Measurements from ENCODE around the gene DLG2.

DLG2 gene

GRCh38 chr11:83951521-83951920, 1675.6 kb downstream of the DLG2 start:
- H3K4me3 ChIP-seq (ENCODE audit: low read depth, low read length): no peak overlapping the region
- DNase-seq (ENCODE audit: low read depth): no peak
- TF ChIP-seq CTCF (conservative IDR thresholded peaks at IDR 0.05; ENCODE audit: low read depth, low read length): no peak

- DNase-seq (ENCODE audit: low read depth): no peak
- no peak for TF ChIP-seq CTCF (conservative IDR thresholded peaks at IDR 0.05; ENCODE audit: low read depth, low read length)
- no peak overlapping the region for H3K4me3 ChIP-seq (ENCODE audit: low read depth, low read length)
Measured at GRCh38 chr11:83948200-83948599, 1678.9 kb downstream of the DLG2 start.

- DNase-seq (ENCODE audit: low read depth): no peak
- no peak for TF ChIP-seq CTCF (conservative IDR thresholded peaks at IDR 0.05; ENCODE audit: low read depth, low read length)
Measured at GRCh38 chr11:83945976-83946375, 1681.2 kb downstream of the DLG2 start.

GRCh38 chr11:83941050-83941449, 1686.1 kb downstream of the DLG2 start:
- H3K4me3 ChIP-seq (ENCODE audit: low read depth, low read length): no peak overlapping the region
- no peak for DNase-seq (ENCODE audit: low read depth)
- TF ChIP-seq CTCF (conservative IDR thresholded peaks at IDR 0.05; ENCODE audit: low read depth, low read length): no peak

More at GRCh38 chr11:83945976-83946375, 1681.2 kb downstream of the DLG2 start:
- H3K4me3 ChIP-seq (ENCODE audit: low read depth, low read length): no peak overlapping the region

- no peak for DNase-seq (ENCODE audit: low read depth)
- TF ChIP-seq CTCF (conservative IDR thresholded peaks at IDR 0.05; ENCODE audit: low read depth, low read length): no peak
- H3K4me3 ChIP-seq (ENCODE audit: low read depth, low read length): no peak overlapping the region
Measured at GRCh38 chr11:83938148-83938547, 1689.0 kb downstream of the DLG2 start.

- no peak for DNase-seq (ENCODE audit: low read depth)
- no peak overlapping the region for H3K4me3 ChIP-seq (ENCODE audit: low read depth, low read length)
- TF ChIP-seq CTCF (conservative IDR thresholded peaks at IDR 0.05; ENCODE audit: low read depth, low read length): no peak
Measured at GRCh38 chr11:83933008-83933407, 1694.1 kb downstream of the DLG2 start.

- no peak for DNase-seq (ENCODE audit: low read depth)
- H3K4me3 ChIP-seq (ENCODE audit: low read depth, low read length): no peak overlapping the region
- no peak for TF ChIP-seq CTCF (conservative IDR thresholded peaks at IDR 0.05; ENCODE audit: low read depth, low read length)
Measured at GRCh38 chr11:83927422-83927821, 1699.7 kb downstream of the DLG2 start.

Measured in choroid plexus epithelial cell (primary cell).